ENCODE data around the gene CROCC.
"Not testable (repeated sequence)": the region's sequence is repeated elsewhere in the genome, so short reads cannot be mapped to it uniquely, and the experiment has no call there.

DNA sequence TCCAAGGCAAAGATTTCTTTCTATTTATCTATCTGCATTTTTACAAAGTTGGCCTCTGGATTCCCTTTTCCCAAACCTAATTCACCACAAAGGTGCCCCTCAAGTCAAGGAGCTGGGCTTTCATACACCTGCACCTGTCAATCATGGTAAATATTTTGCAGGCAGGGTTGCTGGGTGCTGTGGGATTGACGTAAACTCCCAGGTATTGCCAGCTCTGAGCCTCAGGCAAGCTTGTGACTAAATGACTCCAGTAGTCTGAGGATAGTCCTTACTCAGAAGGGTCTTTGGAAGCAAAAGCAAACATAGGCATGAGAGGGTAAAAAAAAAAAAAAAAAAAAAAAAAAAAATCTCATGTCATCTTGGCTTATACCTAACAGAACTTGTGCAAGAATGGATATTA lies 40.0 kb upstream of the CROCC start:
- not testable (repeated sequence) for TF ChIP-seq POLR2A, CTCF (IDR thresholded peaks at IDR 0.05)
